Fibroblast of skin of back (primary cell): ENCODE data around the gene KIN. TPM values are rescaled to one million over a fixed set of nuclear protein-coding genes. Genes with fewer than 3 reads are reported as not detected.
"Not testable (repeated sequence)": the region's sequence is repeated elsewhere in the genome, so short reads cannot be mapped to it uniquely, and the experiment has no call there.

Experiments
- DNase-seq: peaks from one replicate; pipeline ENCODE4 v3.0.0-alpha.2; 2013
- polyA plus RNA-seq, 2 experiments: library from polyadenylated mRNA; unstranded; fragments of 120-200 nt; gene quantifications; one replicate each; pipeline ENCODE4 v1.2.1, GENCODE V29; 2013; ENCODE audit not compliant: insufficient read length in 2 of 2

Gene KIN
- 9.6 TPM for polyA plus RNA-seq (2013, experiment 1 of 2; ENCODE audit: insufficient read length)
- 10.1 TPM for polyA plus RNA-seq (2013, experiment 2 of 2; ENCODE audit: insufficient read length)

DNA sequence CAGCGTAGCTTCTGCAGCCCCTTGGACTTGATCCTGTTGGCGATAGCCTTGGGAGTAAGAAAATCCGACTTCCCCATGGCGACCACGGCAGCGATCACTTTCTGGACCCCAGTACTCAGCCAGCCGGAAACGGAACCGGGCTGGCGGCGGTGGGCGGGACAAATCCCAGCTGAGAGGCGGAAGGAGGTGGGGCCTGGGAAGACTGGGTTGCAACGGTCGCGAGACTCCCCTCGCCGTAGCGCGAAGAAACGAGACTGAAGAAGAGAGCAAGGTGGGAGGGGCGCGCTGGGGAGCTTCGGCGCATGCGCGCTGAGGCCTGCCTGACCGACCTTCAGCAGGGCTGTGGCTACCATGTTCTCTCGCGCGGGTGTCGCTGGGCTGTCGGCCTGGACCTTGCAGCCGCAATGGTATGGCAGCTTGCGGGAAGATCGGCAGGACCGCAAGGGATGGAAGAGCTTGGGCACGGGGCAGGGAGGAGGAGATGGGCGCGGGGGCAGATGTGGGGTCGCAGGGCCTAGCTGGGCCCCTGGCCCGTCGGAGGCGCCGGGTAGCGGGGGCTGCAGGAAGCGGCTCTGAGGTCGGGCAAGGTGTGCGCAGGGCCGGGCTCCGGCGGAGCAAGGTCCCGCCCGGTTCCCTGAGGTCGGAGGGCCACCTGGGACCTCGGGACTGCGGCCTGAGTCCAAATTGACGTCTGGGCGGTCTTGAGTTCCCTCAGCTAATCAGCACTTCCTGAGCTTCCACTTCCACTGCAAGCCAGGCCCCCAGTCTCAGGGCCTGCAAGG, at the start of gene KIN, which contains the start of gene ATP5F1C:
KIN (minus strand) TSS at position 137 of the 782 bp plus-strand sequence; CDS start at position 77, 60 bp downstream.
ATP5F1C (plus strand) TSS at position 321 of the 782 bp plus-strand sequence; CDS start at position 352, 31 bp downstream.
- peak; percentile 94 for DNase-seq

DNA sequence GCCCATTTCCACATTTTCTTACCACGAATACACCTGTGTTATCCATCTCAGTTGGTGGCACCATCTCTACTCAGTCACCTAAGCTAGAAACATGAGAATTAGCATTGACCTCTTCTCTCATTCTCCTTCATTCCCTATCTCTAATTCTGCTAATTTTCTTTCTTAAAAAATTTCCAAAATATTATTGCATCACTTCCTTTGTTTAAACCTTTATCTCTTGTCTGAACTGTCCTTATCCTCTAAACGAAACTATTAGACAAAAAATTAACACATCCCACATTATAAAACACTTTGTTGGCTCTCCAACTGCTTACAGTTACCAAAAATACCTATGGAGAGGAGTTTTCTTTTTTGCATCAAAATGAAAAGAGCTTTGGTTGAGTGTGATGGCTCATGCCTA, 48.8 kb upstream of the KIN start:
- no peak for DNase-seq

DNA sequence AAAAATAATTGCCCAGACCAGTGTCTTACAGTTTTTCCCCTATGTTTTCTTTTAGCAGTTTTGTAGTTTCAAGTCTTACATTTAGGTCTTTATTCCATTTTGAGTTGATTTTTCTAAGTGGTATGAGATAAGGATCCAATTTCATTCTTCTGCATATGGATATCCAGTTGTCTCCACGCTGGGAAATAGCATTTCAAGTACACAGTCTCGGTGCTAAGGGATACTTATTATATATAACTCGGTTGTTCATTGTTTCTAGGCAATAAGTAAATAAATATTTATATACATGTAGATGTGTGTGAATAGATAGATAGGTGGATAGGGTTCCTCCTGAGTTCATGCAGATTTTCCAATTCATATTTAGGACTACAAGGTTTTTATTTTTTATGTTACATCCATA, 46.5 kb upstream of the KIN start:
- no peak for DNase-seq

DNA sequence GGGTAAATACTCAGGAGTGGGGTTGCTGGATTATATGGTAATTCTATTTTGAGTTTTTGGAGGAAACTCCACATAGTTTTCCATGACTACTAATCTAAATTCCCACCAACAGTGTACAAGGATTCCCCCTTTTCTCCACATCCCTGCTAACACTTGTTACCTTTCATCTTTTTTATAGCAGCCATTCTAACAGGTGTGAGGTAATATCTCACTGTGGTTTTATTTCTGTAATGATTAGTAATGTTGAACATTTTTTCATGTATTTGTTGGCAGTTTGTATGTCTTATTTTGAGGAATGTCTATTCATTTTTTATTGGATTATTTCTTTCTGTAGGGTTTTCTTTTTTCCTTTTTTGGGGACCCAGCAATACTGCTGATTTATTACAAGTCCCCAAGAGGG, 45.4 kb upstream of the KIN start:
- DNase-seq = no peak

DNA sequence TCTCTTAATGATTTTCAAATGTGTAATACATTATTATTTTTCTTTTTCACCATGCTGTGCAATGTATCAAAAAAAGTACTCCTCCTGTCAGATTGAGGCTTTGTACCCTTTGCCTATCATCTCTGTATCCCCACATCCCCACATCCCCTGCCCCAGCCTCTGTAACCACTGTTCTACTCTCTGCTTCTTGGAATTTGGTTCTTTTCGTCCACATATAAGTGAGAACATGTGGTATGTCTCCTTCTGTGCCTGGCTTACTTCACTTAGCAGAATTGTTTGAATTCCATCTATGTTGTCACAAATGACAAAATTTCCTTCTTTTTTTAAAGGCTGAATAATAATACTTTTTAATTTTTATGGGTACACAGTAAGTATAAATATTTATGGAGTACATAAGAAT, 44.3 kb upstream of the KIN start:
- peak; percentile 25 for DNase-seq

DNA sequence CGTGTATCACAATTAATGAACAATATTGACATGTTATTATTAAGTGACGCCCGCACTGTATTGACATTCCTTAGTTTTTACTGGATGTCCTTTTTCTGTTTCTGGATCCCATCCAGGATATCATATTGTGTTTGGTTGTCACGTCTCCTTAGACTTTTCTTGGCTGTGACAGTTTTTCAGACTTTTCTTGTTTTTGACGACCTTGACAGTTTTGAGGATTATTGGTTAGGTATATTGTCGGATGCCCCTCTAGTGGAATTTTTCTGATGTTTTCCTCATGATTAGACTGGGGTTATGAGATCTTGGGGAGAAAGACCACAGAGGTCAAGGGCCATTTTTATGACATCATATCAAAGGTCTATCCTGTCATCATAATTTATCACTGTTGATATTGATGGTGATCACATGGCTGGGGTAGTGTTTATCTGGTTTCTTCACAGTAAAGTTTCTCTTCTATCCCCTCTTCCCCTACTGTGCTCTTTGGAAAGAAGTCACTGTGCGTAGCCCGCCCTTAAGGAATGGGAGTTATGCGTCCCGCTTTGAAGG, 41.6 kb upstream of the KIN start:
- DNase-seq = no peak

DNA sequence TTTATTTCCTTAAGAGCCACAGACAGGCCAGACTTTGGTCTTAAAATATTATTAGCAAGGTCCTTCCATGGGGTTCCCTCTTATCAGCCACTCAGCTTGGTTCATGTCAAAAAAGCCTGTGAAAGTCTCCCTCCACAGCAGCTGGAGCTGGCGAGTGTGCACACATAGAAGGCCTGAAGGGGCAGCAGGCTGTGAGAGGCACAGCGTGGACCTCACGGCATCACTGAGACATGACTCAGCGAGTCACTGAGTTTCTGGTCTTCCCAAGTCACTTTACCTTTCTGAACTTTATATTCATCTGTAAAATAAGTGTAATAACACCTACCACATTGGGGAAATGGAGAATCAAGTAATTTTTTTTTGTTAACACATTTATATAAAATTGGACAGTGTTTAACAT, 39.2 kb upstream of the KIN start:
- peak; percentile 35 for DNase-seq

- no peak for DNase-seq
Measured at GRCh38 chr10:7824251-7824650, 36.5 kb upstream of the KIN start.

DNA sequence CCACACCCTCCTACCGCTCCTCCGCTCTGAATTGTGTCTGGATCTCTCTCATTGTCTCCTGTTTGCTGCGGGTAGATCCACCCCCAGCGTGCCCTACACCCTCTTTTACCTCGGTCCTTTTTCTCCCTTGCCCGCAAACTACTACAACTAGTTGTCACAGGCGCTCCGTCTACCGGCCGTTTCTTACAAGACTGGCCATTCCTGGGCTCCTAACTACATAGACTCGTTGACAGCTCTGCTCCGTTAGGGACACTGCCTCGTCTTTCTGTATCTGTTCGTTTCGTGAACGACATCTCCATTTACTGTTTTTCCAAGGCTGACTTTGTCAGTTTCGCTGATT, 31.3 kb upstream of the KIN start:
- DNase-seq = peak; percentile 60

GRCh38 chr10:7818295-7819120, 30.7 kb upstream of the KIN start, which contains the start of gene TAF3:
TSS of gene TAF3 (plus strand) at chr10:7818505. CDS start at chr10:7818710, 205 bp downstream.
- DNase-seq = peak; percentile 87

GRCh38 chr10:7817984-7818294, 30.1 kb upstream of the KIN start:
- DNase-seq = no peak

- DNase-seq = no peak
Measured at GRCh38 chr10:7817576-7817975, 29.8 kb upstream of the KIN start.

- DNase-seq = no peak
Measured at GRCh38 chr10:7813481-7813880, 25.7 kb upstream of the KIN start.

DNA sequence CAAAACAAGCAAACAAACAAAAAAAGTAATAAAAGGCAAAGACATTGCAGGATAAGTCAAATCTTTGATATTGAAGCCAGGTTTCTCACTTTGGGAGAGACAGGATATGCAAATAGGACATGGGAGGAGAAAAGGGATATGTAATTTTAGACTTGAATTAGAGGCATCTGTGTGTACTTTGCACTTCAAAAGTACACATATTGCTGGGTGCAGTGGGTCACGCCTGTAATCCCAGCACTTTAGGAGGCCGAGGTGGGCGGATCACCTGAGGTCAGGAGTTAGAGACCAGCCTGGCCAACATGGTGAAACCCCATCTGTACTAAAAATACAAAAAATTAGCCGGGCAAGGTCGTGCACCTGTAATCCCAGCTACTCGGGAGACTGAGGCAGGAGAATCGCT, 23.9 kb upstream of the KIN start:
- DNase-seq = not testable (repeated sequence)

GRCh38 chr10:7811000-7811399, 23.2 kb upstream of the KIN start:
- no peak for DNase-seq

GRCh38 chr10:7810443-7810842, 22.6 kb upstream of the KIN start:
- no peak for DNase-seq

DNA sequence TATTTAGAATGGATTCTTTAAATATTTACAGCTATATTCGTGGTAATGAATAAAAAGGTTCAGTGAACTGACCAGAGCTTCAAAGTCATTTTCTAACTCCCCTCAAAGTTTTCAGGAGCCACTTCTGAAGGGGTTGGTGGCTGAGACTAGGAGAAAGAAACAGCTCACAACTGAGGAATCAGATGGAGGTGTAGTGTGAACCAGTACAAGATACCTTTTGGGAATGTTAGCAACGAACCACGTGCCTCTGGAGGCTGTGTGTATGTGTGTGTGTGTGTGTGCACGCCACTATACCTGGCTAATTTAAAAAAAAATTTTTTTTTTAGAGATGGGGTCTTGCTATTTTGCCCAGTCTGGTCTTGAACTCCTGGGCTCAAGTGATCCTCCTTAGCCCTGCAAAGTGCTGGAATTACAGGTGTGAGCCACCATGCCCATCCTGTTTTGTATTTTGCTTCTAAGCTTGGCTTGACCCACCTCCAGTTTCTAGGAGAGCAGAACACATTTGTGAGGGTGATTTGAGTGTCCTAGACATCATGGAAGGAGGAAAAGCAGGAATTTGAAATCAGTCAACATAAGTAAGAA, 21.0 kb upstream of the KIN start:
- DNase-seq = no peak

DNA sequence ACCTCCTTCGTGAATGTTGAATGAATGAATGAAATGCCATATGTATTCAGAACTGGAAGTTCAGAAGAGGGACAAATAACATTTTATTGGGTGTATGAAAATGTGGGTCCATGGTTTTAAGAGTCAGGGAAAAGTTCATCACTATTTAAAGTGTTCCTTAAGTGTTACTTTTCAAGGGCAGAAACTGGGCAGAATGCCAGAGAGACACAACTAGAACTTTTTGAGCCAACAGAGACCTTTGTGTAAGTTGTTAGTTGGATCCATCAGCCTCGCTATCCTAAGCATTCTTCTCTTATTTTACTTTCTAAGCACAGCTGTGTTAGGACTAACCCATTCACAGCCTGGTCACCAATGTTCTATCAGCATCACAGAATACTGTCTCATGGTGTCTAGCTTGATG, 16.9 kb upstream of the KIN start:
- DNase-seq = no peak

- no peak for DNase-seq
Measured at GRCh38 chr10:7804216-7804615, 16.4 kb upstream of the KIN start.

- no peak for DNase-seq
Measured at GRCh38 chr10:7802606-7803005, 14.8 kb upstream of the KIN start.

GRCh38 chr10:7797582-7797981, 9.8 kb upstream of the KIN start:
- DNase-seq = peak; percentile 94

GRCh38 chr10:7795605-7796004, 7.8 kb upstream of the KIN start:
- peak; percentile 30 for DNase-seq
